Caki2 (cell line): ENCODE measurements around the gene DEDD. TPM values are rescaled to one million over a fixed set of nuclear protein-coding genes. Genes with fewer than 3 reads are reported as not detected.

Experiments used
- DNase-seq: peaks from one replicate; pipeline ENCODE4 v3.0.0-alpha.2; 2015; ENCODE audit warnings: low read depth
- in situ Hi-C: cut with HindIII; loops from 2 replicates; pipeline ENCODE4 v1.10.0; 2016; ENCODE audit warnings: low sequenced_read_pairs, low pct_unique_long_range_greater_than_20kb, mixed read lengths
- total RNA-seq: library from RNA; depleted of rRNA; stranded (reverse); fragments of >200 nt; shearing (Covaris generic); gene quantifications from 2 replicates; pipeline ENCODE4 v1.2.3, GENCODE V29; 2014; ENCODE audit warnings: low replicate concordance

The DEDD gene
- total RNA-seq, 1 experiment from 2014 or later, result 17.4 TPM

DNA sequence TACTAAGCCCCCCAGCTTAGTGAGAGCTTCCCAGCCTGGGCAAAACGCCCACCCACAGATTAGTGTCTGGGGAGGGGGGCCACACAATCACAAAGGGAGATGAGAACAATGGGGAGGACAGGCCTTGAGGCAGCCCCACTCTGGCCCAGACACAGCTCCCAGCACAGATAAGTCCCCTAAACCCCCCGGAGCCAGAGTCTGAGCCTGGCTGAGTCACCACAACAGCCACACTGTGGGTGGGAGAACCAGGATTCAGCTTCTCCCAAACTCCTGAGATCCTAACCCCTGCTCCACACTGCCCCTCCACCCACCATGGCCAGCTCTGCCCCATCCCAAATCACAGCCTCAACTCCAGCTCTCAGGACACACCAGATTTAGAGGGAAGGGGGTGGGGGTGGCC lies 47.3 kb downstream of the DEDD start:
- in situ Hi-C loops, result no loop called here
- DNase-seq, result no peak

- in situ Hi-C loops, result no loop called here
- no peak for DNase-seq
Measured at GRCh38 chr1:161084597-161084988, 47.9 kb downstream of the DEDD start.

DNA sequence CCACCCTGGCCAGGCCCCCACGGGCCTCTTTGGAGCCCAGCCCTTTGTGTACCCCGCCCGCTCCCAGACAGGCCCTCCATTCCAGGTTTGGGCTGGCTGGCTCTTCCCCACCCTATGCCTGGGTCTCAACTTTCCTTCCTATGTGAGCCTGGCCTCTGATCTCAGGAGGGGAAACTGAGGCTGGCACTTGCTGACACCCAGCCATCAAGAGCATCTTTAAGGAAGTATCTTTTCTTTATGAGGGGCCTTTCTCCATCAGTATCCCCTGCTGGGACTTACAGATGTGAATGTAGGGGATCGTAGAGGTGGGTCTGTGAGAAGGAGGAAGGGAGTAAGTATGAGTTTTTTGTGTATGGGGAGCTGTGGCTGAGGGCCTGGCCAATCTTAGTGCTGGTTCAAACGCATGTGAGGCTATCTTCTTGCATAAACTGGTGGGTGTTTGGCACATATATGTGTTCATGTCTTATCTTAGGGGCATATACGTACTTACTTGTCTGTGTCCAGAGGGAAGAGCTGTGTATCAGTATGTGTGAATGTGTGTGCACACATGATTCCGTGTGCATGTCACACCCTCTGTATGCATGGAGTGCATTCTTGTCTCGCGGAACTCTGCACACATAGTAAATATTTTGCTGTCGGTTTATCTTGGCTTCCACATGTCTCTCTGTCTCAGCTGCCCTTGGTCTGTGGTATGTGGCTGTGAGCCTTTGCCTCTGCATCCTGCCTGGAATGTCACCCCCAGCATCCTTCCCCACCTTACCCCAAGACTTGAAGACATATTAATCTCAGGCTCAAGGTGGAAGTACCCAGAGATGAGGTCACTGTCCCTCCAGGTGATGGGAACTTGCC lies 48.5 kb downstream of the DEDD start:
- in situ Hi-C loops, result no loop called here
- no peak for DNase-seq

DNA sequence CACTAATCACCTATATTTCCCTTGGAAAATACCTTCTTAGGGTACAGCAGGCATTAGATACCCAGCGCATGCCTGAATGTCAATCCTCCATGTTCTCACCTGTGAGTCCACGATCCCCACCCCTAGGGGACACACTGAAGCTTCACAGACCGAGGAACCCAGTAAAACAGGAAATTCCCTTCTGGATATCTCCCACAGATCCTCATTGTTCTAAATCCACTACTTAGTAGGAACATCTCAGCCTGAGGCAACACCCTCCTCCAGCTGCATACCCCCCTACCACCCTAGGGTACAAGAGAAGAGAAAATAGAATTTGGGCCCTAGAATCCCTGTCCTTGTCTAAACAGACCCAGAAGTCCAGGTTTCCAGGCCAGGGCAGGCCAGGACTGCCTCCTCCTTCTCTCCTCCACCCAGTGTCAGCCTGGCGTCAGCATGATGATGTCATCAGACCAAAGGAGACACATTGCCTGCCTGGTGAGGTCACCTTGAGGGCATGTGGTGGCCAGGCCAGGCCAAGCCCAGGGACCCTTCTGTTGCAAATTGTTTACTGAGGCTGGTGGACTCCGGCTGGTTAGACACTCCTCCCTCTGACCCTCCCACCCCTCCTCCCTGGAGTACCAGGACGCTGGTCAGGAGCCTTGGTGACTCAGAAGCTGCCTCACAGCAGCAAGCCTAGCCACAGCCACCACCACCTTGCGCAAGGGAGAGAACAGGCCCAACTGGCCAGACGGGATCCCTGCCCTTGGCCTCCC lies 49.3 kb downstream of the DEDD start:
- peak; percentile 79 for DNase-seq
- in situ Hi-C loops, result no loop called here

DNA sequence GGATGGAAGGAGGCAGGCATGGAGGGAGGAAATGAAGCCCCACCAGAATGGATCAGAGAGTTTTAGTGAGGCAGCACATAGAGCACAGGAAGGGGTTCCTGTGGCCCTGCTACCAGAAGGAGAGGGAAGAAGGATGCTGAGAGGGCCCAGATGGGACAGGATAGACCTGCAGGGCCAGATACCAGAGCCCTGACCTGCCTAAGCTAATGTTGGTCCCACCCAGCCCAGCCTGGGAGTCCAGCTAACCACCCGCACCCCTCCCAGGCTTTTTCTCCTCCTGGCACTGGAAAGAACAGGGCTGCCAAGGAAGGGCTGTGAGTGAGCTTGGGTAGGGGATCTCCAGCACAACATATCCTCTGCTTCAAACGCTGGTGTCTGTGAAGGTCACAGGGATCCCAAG lies 50.0 kb downstream of the DEDD start:
- in situ Hi-C loops, result no loop called here

GRCh38 chr1:161081519-161081918 lies 50.9 kb downstream of the DEDD start:
- in situ Hi-C loops, result no loop called here
- no peak for DNase-seq

More for the DNA sequence above, 50.0 kb downstream of the DEDD start:
- DNase-seq, result no peak

DNA sequence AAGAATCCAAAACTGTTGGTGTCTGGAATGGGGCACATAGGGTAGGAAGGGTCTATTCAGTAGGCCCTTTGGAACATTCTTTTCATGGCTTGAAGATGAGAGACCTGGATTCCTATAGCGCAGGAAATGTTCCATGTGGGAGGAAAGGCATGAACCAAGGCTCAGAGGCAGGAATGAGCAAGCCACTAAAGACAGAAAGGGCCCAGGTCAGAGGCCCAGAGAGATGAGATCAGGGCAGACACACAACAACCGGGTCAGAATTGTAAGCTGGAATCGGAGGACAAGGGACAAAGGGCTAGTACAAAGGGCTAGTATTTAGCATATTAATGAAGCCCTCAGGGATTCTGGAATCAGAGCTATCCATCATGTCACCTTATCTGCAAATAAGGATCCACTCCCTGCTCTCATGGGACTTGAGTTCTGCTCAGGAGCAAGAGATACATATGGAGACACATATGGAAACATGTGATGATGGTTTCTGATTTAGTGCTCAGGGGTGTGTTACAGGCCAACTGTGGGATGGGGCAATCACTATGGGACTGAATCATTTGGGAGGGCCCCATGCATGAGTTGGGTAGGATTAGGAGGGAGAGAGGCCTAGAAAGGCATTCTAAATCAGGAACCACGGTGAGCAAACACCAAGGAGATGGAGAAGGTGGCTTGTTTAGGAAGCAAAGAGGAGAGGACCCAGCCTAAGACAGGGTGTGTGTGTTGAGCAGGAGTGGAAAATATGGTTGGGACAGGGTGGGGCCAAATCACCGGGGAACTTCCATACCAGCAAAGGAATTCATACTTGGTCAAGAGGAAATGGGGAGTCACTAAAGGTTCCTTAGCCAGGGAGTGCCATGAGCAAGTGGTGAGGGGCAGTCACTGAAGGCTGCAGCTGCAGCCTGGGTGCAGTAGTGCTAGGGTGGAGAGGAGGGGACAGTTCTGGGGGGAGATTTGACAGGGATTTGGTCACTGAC lies 51.7 kb downstream of the DEDD start:
- DNase-seq, result no peak

DNA sequence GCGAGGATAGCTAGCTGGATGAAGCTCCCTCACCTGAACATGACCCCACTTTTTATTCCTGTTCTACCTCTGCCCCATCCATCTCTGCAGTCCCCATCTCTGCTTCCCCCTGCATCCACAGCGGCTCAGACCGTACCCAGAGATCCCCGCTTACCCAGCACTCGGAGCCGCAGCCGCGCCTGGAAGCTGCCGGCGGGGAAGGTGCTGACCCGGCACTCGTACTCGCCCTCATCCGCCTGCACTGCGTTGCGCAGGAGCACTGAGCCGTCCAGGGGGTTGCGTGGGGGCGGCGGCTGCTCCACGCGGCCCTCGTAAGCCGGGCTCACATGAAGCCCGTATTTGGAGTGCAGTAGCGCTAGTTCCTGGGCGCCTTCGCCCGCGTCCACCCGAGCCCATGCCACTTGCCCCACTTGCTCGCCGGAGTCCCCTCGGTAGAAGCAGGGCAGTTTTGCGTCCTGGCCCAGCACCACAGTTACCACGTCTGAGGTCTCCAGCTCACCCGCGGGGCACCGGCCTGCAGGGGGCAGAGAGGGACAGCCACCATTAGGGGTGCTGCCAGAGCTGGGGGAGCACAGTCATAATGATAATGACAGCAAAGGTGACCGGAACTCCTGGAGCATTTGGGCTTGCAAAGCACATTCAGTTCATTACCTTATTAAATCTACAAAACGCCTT lies 52.9 kb downstream of the DEDD start:
- DNase-seq, result no peak
- in situ Hi-C loops, result no loop called here

More for the DNA sequence above, 51.7 kb downstream of the DEDD start:
- in situ Hi-C loops, result no loop called here

DNA sequence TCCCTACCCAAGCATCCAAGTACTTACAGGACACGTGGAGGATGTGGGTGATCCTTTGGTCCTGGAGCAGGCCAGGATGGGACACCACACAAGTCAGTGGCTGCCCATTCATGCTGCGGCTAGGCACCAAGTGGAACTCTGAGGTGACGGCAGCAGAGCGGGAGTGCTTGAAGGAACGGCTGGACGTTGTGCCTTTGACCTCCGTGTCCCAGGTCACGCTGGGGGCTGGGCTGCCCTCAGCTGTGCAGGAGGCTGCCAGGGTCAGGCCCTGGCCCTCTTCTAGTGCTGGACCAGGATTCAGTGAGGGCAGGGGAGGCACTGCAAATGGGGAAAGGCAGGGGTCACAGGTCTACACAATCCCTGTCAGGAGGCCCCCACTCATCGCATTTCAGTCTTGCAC lies 55.0 kb downstream of the DEDD start:
- no peak for DNase-seq
- in situ Hi-C loops, result no loop called here

- no peak for DNase-seq
- in situ Hi-C loops, result no loop called here
Measured at GRCh38 chr1:161076410-161076809, 56.1 kb downstream of the DEDD start.

DNA sequence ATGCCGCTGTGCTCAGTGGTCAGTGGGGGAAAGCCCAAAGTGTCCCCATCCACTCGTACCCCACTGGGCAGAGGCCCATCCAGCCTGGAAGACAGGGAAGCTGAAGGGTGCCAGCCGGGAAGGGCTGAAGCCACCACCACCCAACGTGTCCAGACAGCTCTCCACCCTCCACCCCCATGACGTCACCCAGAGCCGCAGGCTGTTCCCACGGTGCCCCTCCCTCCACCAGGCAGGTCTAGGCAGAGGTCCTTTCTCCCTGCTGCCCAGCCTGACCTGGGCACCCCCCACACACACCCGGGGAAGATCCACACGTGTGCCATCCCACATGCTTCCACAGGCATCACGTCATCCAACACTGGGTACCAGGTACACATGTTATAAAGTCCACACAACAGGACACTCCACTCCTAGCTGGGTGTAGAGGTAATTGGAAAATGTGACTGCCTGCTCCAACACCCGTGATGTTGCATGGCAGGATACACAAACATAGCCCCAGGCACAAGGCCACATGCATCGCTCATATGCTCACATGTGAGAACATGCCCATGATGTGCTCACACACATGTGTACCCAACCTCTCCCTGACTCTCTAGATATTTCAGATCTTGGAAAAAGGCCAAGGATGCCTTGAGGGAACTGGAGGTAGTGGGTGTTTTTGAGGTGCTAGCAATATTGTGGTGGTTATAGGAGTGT lies 57.6 kb downstream of the DEDD start:
- in situ Hi-C loops, result no loop called here
- DNase-seq, result no peak

GRCh38 chr1:161073474-161074121 lies 58.9 kb downstream of the DEDD start:
- in situ Hi-C loops, result no loop called here
- DNase-seq, result no peak

- DNase-seq, result no peak
- in situ Hi-C loops, result no loop called here
Measured at GRCh38 chr1:161072751-161073449, 59.6 kb downstream of the DEDD start.

GRCh38 chr1:161071886-161072371 lies 60.5 kb downstream of the DEDD start:
- in situ Hi-C loops, result no loop called here
- no peak for DNase-seq
